PC-3 (cell line): Measurements from ENCODE around the gene AOPEP. TPM values are rescaled to one million over a fixed set of nuclear protein-coding genes. Genes with fewer than 3 reads are reported as not detected.

ENCODE experiments used
- ATAC-seq: fragments of 200-7000 bp; cut with Tn5 transposase; 2 replicates; pipeline ENCODE4 v1.9.1; 2020; ENCODE audit warnings: mild to moderate bottlenecking, moderate library complexity
- BruUV-seq: library from RNA; stranded (reverse); fragments of 400-500 nt; replicated peaks from 2 replicates; lab custom pipeline; 2021; lab: Mats Ljungman, UMichigan
- CTCF ChIA-PET: fragments of 300-600 bp; sonication (Branson Sonifier 250); formaldehyde crosslinking; loops from one replicate; lab custom pipeline; 2022; ENCODE audit warnings: antibody characterized with exemption; lab: Charles Lee
- POLR2A ChIA-PET: fragments of 300-600 bp; sonication (Branson Sonifier 250); formaldehyde crosslinking; loops from one replicate; lab custom pipeline; 2022; ENCODE audit warnings: antibody characterized with exemption; ENCODE audit not compliant: unreplicated experiment; lab: Charles Lee
- DNase-seq: peaks from one replicate; pipeline ENCODE4 v3.0.0-alpha.2; 2015
- H2AFZ ChIP-seq: fragments of 300-600 bp; sonication (generic); 2 replicates; pipeline ENCODE4 v1.6.0; 2016; ENCODE audit warnings: antibody characterized with exemption, low read length
- H3F3A ChIP-seq: fragments of 300-600 bp; sonication (generic); one replicate; pipeline ENCODE4 v1.6.0; 2017; ENCODE audit warnings: antibody characterized with exemption, low read length, control low read depth, mild to moderate bottlenecking; ENCODE audit not compliant: unreplicated experiment
- H3K27ac ChIP-seq: fragments of 300-600 bp; sonication (generic); 2 replicates; pipeline ENCODE4 v1.5.1; 2016; ENCODE audit warnings: mild to moderate bottlenecking, low read length
- H3K27me3 ChIP-seq: fragments of 300-600 bp; sonication (generic); 2 replicates; pipeline ENCODE4 v1.6.1; 2016; ENCODE audit warnings: low read length, mixed read lengths
- H3K36me3 ChIP-seq: fragments of 300-600 bp; sonication (generic); 2 replicates; pipeline ENCODE4 v1.6.1; 2016; ENCODE audit warnings: low read depth, mixed run types, low read length, mixed read lengths
- H3K4me1 ChIP-seq: fragments of 300-600 bp; sonication (generic); 2 replicates; pipeline ENCODE4 v1.5.1; 2016; ENCODE audit warnings: low read length; ENCODE audit not compliant: insufficient read depth
- H3K4me2 ChIP-seq: fragments of 300-600 bp; sonication (generic); 2 replicates; pipeline ENCODE4 v1.6.0; 2016; ENCODE audit warnings: low read length
- H3K4me3 ChIP-seq: fragments of 300-600 bp; sonication (generic); 2 replicates; pipeline ENCODE4 v1.5.1; 2016; ENCODE audit warnings: mild to moderate bottlenecking, low read length, mixed read lengths
- H3K79me2 ChIP-seq: fragments of 300-600 bp; sonication (generic); 2 replicates; pipeline ENCODE4 v1.6.1; 2017; ENCODE audit warnings: low read length, mixed read lengths
- H3K9ac ChIP-seq: fragments of 300-600 bp; sonication (generic); 2 replicates; pipeline ENCODE4 v1.6.0; 2016; ENCODE audit warnings: mild to moderate bottlenecking, low read length
- H3K9me2 ChIP-seq: fragments of 300-600 bp; sonication (generic); replicated peaks from 2 replicates; pipeline ENCODE4 v1.6.1; 2016; ENCODE audit warnings: mixed run types, low read length, mixed read lengths
- H3K9me3 ChIP-seq: fragments of 300-600 bp; sonication (generic); 2 replicates; pipeline ENCODE4 v1.6.1; 2016; ENCODE audit warnings: low read length, mixed read lengths
- H4K20me1 ChIP-seq: fragments of 300-600 bp; sonication (generic); 2 replicates; pipeline ENCODE4 v1.6.1; 2016; ENCODE audit warnings: low read length, mixed read lengths
- EZH2 ChIP-seq: fragments of 300-600 bp; sonication (generic); IDR thresholded peaks from one replicate; pipeline ENCODE4 v1.6.1; 2017; ENCODE audit warnings: antibody characterized with exemption, mild to moderate bottlenecking, low read length; ENCODE audit not compliant: unreplicated experiment
- EZH2phosphoT487 ChIP-seq: fragments of 300-600 bp; sonication (generic); IDR thresholded peaks from 2 replicates; pipeline ENCODE4 v1.6.1; 2018; ENCODE audit warnings: mild to moderate bottlenecking, antibody characterized with exemption, low read length, borderline replicate concordance
- intact Hi-C: fragments of 100-400 bp; cut with micrococcal nuclease; formaldehyde crosslinking; loops from 2 replicates; pipeline ENCODE4 v1.9.0; 2023
- total RNA-seq: library from RNA; depleted of rRNA; stranded (reverse); fragments of >200 nt; gene quantifications from 2 replicates; pipeline ENCODE4 v1.2.3, GENCODE V29; 2014
- TF ChIP-seq, protein P1 (sequence below): fragments of 300-600 bp; sonication (generic); conservative IDR thresholded peaks from 2 replicates; pipeline ENCODE4 v1.5.1; 2017; ENCODE audit warnings: antibody characterized with exemption, low read depth, mild to moderate bottlenecking, low read length

The AOPEP gene
- total RNA-seq, 1 experiment from 2014 or later, result 23.1 TPM

DNA sequence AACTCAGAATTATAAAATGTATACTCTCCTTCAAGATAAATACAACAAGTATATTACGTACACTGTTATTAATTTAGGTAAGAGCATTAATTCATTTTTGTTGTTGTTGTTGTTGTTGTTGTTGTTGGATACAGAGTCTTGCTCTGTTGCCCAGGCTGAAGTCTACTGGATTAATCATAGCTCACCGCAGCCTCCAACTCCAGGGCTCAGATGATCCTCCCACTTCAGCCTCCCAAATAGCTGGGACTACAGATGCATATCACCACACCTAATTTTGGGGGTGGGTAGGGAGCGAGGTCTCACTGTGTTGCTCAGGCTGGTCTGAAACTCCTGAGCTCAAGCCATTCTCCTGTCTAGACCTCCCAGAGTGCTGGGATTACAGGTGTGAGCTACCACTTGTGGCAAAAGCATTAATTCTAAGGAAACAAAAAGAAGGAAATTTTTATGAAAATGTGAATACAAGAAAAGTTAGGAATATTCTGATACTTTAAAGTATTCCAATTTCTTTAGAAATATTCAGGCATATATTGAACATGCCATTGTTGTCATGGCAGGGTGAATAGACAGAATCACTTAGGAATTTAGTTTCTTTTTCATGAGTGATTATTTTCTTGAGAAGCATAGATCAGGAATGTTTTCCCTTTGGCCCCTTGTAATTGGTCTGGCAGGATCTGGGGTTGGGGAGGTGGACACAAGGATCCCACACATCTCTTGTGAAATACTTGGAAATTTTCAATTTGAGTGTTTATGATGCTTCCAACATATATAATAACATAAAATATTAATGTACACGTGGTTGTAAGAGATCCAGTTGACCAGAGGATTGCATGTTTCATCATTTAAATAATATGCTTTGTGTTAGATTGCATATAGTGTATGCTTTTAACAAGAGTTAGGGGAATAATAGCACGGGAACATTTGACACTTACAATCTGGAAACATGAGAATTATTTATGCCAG lies 327.4 kb downstream of the AOPEP start:
- Histone ChIP-seq H3K4me3 (no peak overlapping the region), H4K20me1 (0 out of 2 replicates have a peak, but pooled peaks cover 3% of the 10 kb centered on the region), H3K9ac (no peak overlapping the region), H3K36me3 (no peaks in the 10 kb centered on the region), H3F3A (no peaks in the 10 kb centered on the region), H3K9me2 (no peaks in the 10 kb centered on the region), H2AFZ (no peak overlapping the region), H3K4me1 (peaks cover 35% of the 10 kb centered on the region), H3K4me2 (no peak overlapping the region), H3K27ac (no peak overlapping the region), H3K79me2 (peaks cover 98% of the 10 kb centered on the region), H3K9me3 (no peaks in the 10 kb centered on the region), H3K27me3 (no peaks in the 10 kb centered on the region)
- no peak for TF ChIP-seq EZH2
- TF ChIP-seq EZH2phosphoT487, result no peak
- TF ChIP-seq, protein P1, sequence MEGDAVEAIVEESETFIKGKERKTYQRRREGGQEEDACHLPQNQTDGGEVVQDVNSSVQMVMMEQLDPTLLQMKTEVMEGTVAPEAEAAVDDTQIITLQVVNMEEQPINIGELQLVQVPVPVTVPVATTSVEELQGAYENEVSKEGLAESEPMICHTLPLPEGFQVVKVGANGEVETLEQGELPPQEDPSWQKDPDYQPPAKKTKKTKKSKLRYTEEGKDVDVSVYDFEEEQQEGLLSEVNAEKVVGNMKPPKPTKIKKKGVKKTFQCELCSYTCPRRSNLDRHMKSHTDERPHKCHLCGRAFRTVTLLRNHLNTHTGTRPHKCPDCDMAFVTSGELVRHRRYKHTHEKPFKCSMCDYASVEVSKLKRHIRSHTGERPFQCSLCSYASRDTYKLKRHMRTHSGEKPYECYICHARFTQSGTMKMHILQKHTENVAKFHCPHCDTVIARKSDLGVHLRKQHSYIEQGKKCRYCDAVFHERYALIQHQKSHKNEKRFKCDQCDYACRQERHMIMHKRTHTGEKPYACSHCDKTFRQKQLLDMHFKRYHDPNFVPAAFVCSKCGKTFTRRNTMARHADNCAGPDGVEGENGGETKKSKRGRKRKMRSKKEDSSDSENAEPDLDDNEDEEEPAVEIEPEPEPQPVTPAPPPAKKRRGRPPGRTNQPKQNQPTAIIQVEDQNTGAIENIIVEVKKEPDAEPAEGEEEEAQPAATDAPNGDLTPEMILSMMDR, result no peak
- intact Hi-C loops, result no loop called here
- no TSS peak for BruUV-seq
- ChIA-PET POLR2A (no interaction called here), CTCF (no interaction called here)
- DNase-seq, result no peak
- ATAC-seq, result no peak

DNA sequence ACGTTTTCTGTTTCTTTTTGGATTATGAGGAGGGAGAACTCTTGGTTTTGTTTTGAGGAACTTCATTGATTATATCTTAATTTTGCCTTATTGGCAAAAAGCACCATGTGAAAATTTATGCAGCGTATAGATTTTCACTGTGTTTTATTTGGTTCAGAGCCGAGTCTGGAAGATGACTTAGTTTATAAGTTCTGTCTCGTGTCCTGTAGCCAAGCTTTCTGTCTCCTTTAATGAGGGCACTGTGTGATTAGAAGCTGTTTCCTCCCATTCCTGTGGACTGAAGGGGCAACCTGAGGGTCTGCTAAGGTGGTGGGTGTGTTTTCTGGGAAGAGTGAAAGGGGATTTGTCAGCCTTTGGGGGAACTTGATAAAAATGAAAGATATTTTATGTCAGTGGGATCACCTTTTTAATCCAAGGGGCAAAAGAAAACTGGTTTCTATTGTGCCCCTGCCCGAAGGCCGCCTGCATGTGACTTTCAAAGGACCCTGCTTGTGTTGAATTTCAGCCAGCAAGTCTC lies 328.9 kb downstream of the AOPEP start:
- Histone ChIP-seq H3K4me1 (peaks cover 24% of the 10 kb centered on the region), H3K4me2 (no peak overlapping the region), H3K9ac (no peak overlapping the region), H3K9me3 (no peaks in the 10 kb centered on the region), H3K27me3 (no peaks in the 10 kb centered on the region), H3K36me3 (no peaks in the 10 kb centered on the region; the same call in 1 of the 2 replicates), H3K9me2 (no peaks in the 10 kb centered on the region), H3K79me2 (peaks cover 95% of the 10 kb centered on the region), H3F3A (no peaks in the 10 kb centered on the region), H2AFZ (no peak overlapping the region), H3K4me3 (no peak overlapping the region), H4K20me1 (no peaks in the 10 kb centered on the region), H3K27ac (no peak overlapping the region)
- BruUV-seq, result no TSS peak
- TF ChIP-seq, protein P1, result no peak
- TF ChIP-seq EZH2phosphoT487, result no peak
- no peak for TF ChIP-seq EZH2
- ChIA-PET POLR2A (no interaction called here), CTCF (no interaction called here)
- DNase-seq (no peak), ATAC-seq (no peak)
- intact Hi-C loops, result no loop called here
